Rectal smooth muscle tissue (tissue), 1 donor: ENCODE measurements around the gene OPN1MW2.
"Not testable (repeated sequence)": the region's sequence is repeated elsewhere in the genome, so short reads cannot be mapped to it uniquely, and the experiment has no call there.

Source experiments
- H3K27ac ChIP-seq: one replicate; pipeline ENCODE4 v1.7.0; 2013; ENCODE audit warnings: low read depth, low read length, inconsistent platforms
- H3K27me3 ChIP-seq: one replicate; pipeline ENCODE4 v1.7.0; 2013; ENCODE audit warnings: low read length; ENCODE audit not compliant: control insufficient read depth, insufficient read depth
- H3K36me3 ChIP-seq: one replicate; pipeline ENCODE4 v1.7.0; 2013; ENCODE audit warnings: low read length; ENCODE audit not compliant: control insufficient read depth, insufficient read depth
- H3K4me1 ChIP-seq: one replicate; pipeline ENCODE4 v1.7.0; 2013; ENCODE audit warnings: low read length; ENCODE audit not compliant: control insufficient read depth, insufficient read depth
- H3K4me3 ChIP-seq: one replicate; pipeline ENCODE4 v1.7.0; 2013; ENCODE audit warnings: low read length
- H3K9ac ChIP-seq: one replicate; pipeline ENCODE4 v1.7.0; 2013; ENCODE audit warnings: low read length

The OPN1MW2 gene

DNA sequence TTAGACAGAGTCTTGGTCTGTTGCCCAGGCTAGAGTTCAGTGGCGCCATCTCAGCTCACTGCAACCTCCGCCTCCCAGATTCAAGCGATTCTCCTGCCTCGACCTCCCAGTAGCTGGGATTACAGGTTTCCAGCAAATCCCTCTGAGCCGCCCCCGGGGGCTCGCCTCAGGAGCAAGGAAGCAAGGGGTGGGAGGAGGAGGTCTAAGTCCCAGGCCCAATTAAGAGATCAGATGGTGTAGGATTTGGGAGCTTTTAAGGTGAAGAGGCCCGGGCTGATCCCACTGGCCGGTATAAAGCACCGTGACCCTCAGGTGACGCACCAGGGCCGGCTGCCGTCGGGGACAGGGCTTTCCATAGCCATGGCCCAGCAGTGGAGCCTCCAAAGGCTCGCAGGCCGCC lies at the start of gene OPN1MW2:
TSS of gene OPN1MW2 (plus strand) at position 301 of the 400 bp plus-strand sequence. CDS start at position 361, 60 bp downstream.
- H3K27ac ChIP-seq, result not testable (repeated sequence)

DNA sequence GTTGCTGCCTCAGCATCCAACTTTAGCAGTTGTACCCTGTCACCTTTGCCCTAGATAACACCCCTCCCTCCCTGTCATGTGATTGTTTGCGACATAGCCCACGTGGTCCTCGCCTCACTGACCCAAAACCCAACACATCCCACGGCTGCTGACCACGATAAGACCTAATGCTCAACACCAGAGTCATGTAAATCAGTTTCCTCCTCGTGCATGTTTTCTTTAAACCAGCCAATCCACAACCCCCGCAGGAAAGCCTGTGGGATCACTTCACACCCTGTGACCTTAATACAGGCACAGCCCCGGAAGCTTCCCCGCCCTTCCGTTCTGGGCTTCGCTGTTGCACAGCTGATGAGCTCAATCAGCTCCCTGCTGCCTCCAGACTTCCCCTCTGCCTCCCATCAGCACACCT lies 47.0 kb upstream of the OPN1MW2 start:
- H3K27me3 ChIP-seq, result not testable (repeated sequence)

More for the DNA sequence above, at the start of gene OPN1MW2:
- H3K4me1 ChIP-seq, H3K4me3 ChIP-seq, H3K27me3 ChIP-seq, H3K36me3 ChIP-seq, H3K9ac ChIP-seq: not testable (repeated sequence)

DNA sequence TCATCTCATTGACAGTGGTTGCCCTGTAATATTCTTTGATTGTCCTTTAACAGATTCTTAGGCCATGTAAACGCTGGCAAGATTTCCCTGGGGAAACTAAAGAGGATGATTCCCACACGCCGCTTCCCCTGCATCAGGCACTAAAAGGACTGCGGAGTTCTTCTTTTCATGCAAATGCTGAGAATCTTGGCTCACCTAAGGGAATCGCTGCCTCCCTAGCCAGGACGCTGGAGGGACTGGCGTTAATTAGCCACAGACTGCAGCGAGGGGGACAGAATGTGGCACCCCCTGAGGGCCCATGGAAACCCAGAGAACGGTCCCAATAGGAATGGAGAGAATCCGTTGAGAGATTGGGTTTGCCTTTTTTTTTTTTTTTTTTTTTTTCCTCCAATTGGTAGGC lies 45.2 kb upstream of the OPN1MW2 start:
- not testable (repeated sequence) for H3K4me1 ChIP-seq, H3K36me3 ChIP-seq, H3K27ac ChIP-seq, H3K4me3 ChIP-seq, H3K9ac ChIP-seq, H3K27me3 ChIP-seq

More for the DNA sequence above, 47.0 kb upstream of the OPN1MW2 start:
- not testable (repeated sequence) for H3K27ac ChIP-seq, H3K4me3 ChIP-seq, H3K4me1 ChIP-seq, H3K36me3 ChIP-seq, H3K9ac ChIP-seq

DNA sequence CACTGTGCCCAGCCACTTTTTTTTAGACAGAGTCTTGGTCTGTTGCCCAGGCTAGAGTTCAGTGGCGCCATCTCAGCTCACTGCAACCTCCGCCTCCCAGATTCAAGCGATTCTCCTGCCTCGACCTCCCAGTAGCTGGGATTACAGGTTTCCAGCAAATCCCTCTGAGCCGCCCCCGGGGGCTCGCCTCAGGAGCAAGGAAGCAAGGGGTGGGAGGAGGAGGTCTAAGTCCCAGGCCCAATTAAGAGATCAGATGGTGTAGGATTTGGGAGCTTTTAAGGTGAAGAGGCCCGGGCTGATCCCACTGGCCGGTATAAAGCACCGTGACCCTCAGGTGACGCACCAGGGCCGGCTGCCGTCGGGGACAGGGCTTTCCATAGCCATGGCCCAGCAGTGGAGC lies 37.3 kb upstream of the OPN1MW2 start, which contains the start of gene OPN1MW:
TSS of gene OPN1MW (plus strand) at position 301 of the 400 bp plus-strand sequence. CDS start at position 383, 82 bp downstream.
- H3K9ac ChIP-seq, H3K4me1 ChIP-seq, H3K27me3 ChIP-seq, H3K4me3 ChIP-seq, H3K36me3 ChIP-seq, H3K27ac ChIP-seq: not testable (repeated sequence)

- not testable (repeated sequence) for H3K27me3 ChIP-seq, H3K36me3 ChIP-seq
Observed at GRCh38 chrX:154183794-154184193, 35.8 kb upstream of the OPN1MW2 start.

GRCh38 chrX:154192846-154193245 lies 26.7 kb upstream of the OPN1MW2 start:
- H3K27ac ChIP-seq, H3K9ac ChIP-seq, H3K4me1 ChIP-seq, H3K27me3 ChIP-seq, H3K4me3 ChIP-seq, H3K36me3 ChIP-seq: not testable (repeated sequence)

More at GRCh38 chrX:154183794-154184193, 35.8 kb upstream of the OPN1MW2 start:
- not testable (repeated sequence) for H3K9ac ChIP-seq, H3K27ac ChIP-seq, H3K4me3 ChIP-seq, H3K4me1 ChIP-seq

GRCh38 chrX:154194316-154194715 lies 25.2 kb upstream of the OPN1MW2 start:
- H3K9ac ChIP-seq, H3K27me3 ChIP-seq, H3K36me3 ChIP-seq, H3K27ac ChIP-seq, H3K4me3 ChIP-seq, H3K4me1 ChIP-seq: not testable (repeated sequence)

- not testable (repeated sequence) for H3K36me3 ChIP-seq, H3K27me3 ChIP-seq, H3K27ac ChIP-seq, H3K9ac ChIP-seq, H3K4me1 ChIP-seq, H3K4me3 ChIP-seq
Observed at GRCh38 chrX:154196466-154196865, 23.1 kb upstream of the OPN1MW2 start.

- H3K9ac ChIP-seq, H3K36me3 ChIP-seq, H3K27me3 ChIP-seq, H3K4me1 ChIP-seq, H3K27ac ChIP-seq, H3K4me3 ChIP-seq: not testable (repeated sequence)
Observed at GRCh38 chrX:154209670-154210418, 9.7 kb upstream of the OPN1MW2 start.

DNA sequence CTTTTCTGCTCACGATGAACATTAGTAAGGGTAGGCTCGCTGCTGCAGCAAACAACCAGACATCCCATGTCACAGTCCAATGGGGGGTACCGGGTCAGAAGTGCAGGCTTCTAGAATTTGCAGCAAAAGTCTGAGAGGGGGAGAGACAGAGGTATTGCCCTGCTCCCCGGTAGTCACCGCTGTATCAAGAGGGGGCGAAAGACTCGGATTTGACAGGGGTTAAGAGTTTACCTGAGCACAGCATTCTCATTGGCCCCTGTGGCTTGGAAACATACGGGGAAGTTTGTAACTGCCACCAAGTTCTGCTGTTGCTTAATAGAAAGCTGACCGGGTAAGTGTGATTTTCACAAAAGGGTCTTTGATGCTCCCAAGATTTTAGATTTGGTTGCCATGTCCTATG lies 8.5 kb upstream of the OPN1MW2 start:
- not testable (repeated sequence) for H3K9ac ChIP-seq, H3K27me3 ChIP-seq, H3K4me3 ChIP-seq, H3K27ac ChIP-seq, H3K4me1 ChIP-seq, H3K36me3 ChIP-seq

GRCh38 chrX:154211499-154211898 lies 8.1 kb upstream of the OPN1MW2 start:
- not testable (repeated sequence) for H3K9ac ChIP-seq, H3K27ac ChIP-seq, H3K27me3 ChIP-seq, H3K4me3 ChIP-seq, H3K36me3 ChIP-seq, H3K4me1 ChIP-seq

- not testable (repeated sequence) for H3K36me3 ChIP-seq, H3K4me3 ChIP-seq, H3K9ac ChIP-seq, H3K27ac ChIP-seq, H3K27me3 ChIP-seq, H3K4me1 ChIP-seq
Observed at GRCh38 chrX:154225292-154225691, 5.7 kb downstream of the OPN1MW2 start.

DNA sequence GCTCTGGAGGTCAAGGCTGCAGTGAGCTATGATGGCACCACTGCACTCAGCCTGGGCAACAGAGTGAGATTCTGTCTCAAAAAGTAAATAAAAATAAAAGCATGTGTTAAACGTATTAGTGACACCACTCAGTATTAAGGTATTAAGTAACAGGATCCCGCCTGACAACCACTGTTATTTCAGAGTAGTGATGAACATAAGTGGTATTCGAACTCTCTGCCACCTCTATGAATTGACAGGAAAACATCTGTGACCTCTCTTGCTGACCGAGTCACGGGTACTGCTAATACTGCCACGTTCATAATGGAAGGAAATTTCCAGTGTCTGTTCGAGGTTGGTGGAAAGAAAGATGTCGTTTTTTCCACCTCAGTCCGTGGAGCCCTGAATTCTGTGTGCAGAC lies 7.2 kb downstream of the OPN1MW2 start:
- not testable (repeated sequence) for H3K4me1 ChIP-seq, H3K27me3 ChIP-seq, H3K36me3 ChIP-seq, H3K9ac ChIP-seq, H3K27ac ChIP-seq, H3K4me3 ChIP-seq
